ENCODE results near the gene ABCB11.
"Not testable (repeated sequence)": the region's sequence is repeated elsewhere in the genome, so short reads cannot be mapped to it uniquely, and the experiment has no call there.

DNA sequence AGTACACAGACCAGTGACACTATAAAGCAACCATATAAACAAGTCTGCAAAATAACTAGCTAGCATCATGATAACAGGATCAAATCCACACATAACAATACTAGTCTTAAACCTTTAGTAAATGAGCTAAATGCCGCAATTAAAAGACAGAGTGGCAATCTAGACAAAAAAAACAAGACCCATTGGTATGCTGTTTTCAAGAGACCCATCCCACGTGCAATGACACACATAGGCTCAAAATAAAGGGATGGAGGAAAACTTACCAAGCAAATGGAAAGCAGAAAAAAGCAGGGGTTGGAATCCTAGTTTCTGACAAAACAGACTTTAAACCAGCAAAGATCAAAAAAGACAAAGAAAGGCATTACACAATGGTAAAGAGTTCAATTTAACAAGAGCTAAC, 23.5 kb upstream of the ABCB11 start:
- TF ChIP-seq POLR2AphosphoS5, EP300, POLR2A (IDR thresholded peaks at IDR 0.05): not testable (repeated sequence)
- TF ChIP-seq, protein P1, sequence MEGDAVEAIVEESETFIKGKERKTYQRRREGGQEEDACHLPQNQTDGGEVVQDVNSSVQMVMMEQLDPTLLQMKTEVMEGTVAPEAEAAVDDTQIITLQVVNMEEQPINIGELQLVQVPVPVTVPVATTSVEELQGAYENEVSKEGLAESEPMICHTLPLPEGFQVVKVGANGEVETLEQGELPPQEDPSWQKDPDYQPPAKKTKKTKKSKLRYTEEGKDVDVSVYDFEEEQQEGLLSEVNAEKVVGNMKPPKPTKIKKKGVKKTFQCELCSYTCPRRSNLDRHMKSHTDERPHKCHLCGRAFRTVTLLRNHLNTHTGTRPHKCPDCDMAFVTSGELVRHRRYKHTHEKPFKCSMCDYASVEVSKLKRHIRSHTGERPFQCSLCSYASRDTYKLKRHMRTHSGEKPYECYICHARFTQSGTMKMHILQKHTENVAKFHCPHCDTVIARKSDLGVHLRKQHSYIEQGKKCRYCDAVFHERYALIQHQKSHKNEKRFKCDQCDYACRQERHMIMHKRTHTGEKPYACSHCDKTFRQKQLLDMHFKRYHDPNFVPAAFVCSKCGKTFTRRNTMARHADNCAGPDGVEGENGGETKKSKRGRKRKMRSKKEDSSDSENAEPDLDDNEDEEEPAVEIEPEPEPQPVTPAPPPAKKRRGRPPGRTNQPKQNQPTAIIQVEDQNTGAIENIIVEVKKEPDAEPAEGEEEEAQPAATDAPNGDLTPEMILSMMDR (IDR thresholded peaks at IDR 0.05): not testable (repeated sequence)
